ENCODE data around the gene CLDN9.
A peak's percentile ranks its signal among the peaks of the same experiment; 100 is the strongest.

Gene CLDN9

GRCh38 chr16:3029491-3030221 lies 16.9 kb downstream of the CLDN9 start:
- Histone ChIP-seq H3K4me3 (ENCODE audit: low read depth, low read length) (peak overlapping the region; percentile 17), H3K36me3 (peaks cover 29% of the 10 kb centered on the region)
- TF ChIP-seq, protein P1, sequence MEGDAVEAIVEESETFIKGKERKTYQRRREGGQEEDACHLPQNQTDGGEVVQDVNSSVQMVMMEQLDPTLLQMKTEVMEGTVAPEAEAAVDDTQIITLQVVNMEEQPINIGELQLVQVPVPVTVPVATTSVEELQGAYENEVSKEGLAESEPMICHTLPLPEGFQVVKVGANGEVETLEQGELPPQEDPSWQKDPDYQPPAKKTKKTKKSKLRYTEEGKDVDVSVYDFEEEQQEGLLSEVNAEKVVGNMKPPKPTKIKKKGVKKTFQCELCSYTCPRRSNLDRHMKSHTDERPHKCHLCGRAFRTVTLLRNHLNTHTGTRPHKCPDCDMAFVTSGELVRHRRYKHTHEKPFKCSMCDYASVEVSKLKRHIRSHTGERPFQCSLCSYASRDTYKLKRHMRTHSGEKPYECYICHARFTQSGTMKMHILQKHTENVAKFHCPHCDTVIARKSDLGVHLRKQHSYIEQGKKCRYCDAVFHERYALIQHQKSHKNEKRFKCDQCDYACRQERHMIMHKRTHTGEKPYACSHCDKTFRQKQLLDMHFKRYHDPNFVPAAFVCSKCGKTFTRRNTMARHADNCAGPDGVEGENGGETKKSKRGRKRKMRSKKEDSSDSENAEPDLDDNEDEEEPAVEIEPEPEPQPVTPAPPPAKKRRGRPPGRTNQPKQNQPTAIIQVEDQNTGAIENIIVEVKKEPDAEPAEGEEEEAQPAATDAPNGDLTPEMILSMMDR (IDR thresholded peaks at IDR 0.05; ENCODE audit: low read depth, low read length): no peak

GRCh38 chr16:3030222-3031212 lies 17.8 kb downstream of the CLDN9 start:
- no peak overlapping the region for H3K27ac ChIP-seq
- H3K9me3 ChIP-seq (ENCODE audit: severe bottlenecking): peaks cover 2% of the 10 kb centered on the region
- H3K27me3 ChIP-seq (ENCODE audit: insufficient read depth, low read depth, severe bottlenecking): peaks cover 65% of the 10 kb centered on the region
- H3K36me3 ChIP-seq: peaks cover 23% of the 10 kb centered on the region
- H3K4me3 ChIP-seq (ENCODE audit: low read depth, low read length): no peak overlapping the region
- DNase-seq: no peak
- TF ChIP-seq, protein P1 (IDR thresholded peaks at IDR 0.05; ENCODE audit: low read depth, low read length): no peak

More at GRCh38 chr16:3029491-3030221, 16.9 kb downstream of the CLDN9 start:
- Histone ChIP-seq H3K9me3 (ENCODE audit: severe bottlenecking) (peaks cover 2% of the 10 kb centered on the region), H3K27me3 (ENCODE audit: insufficient read depth, low read depth, severe bottlenecking) (peaks cover 59% of the 10 kb centered on the region), H3K27ac (no peak overlapping the region)
- DNase-seq: no peak

- no peak overlapping the region for H3K27ac ChIP-seq
- peaks cover 84% of the 10 kb centered on the region for H3K27me3 ChIP-seq (ENCODE audit: insufficient read depth, low read depth, severe bottlenecking)
- H3K36me3 ChIP-seq: peaks cover 2% of the 10 kb centered on the region; the same call in 1 of the 2 replicates
- H3K9me3 ChIP-seq (ENCODE audit: severe bottlenecking): peaks cover 2% of the 10 kb centered on the region
- TF ChIP-seq, protein P1 (IDR thresholded peaks at IDR 0.05; ENCODE audit: low read depth, low read length): no peak
- DNase-seq: no peak
- H3K4me3 ChIP-seq (ENCODE audit: low read depth, low read length): no peak overlapping the region
Observed at GRCh38 chr16:3032624-3033023, 19.9 kb downstream of the CLDN9 start.

GRCh38 chr16:3035289-3035971 lies 22.7 kb downstream of the CLDN9 start:
- Histone ChIP-seq H3K9me3 (ENCODE audit: severe bottlenecking) (peaks cover 5% of the 10 kb centered on the region), H3K4me3 (ENCODE audit: low read depth, low read length) (no peak overlapping the region), H3K27ac (no peak overlapping the region), H3K27me3 (ENCODE audit: insufficient read depth, low read depth, severe bottlenecking) (peaks cover 88% of the 10 kb centered on the region), H3K36me3 (no peaks in the 10 kb centered on the region)
- TF ChIP-seq, protein P1 (IDR thresholded peaks at IDR 0.05; ENCODE audit: low read depth, low read length): no peak
- DNase-seq: no peak

- peaks cover 5% of the 10 kb centered on the region for H3K9me3 ChIP-seq (ENCODE audit: severe bottlenecking)
- TF ChIP-seq, protein P1 (IDR thresholded peaks at IDR 0.05; ENCODE audit: low read depth, low read length): no peak
- no peak for DNase-seq
- peaks cover 81% of the 10 kb centered on the region for H3K27me3 ChIP-seq (ENCODE audit: insufficient read depth, low read depth, severe bottlenecking)
- H3K36me3 ChIP-seq: no peaks in the 10 kb centered on the region
- H3K4me3 ChIP-seq (ENCODE audit: low read depth, low read length): no peak overlapping the region
- no peak overlapping the region for H3K27ac ChIP-seq
Observed at GRCh38 chr16:3035972-3036725, 23.4 kb downstream of the CLDN9 start.

All from WERI-Rb-1 (cell line).